A673 (cell line): Measurements from ENCODE around the gene PERP. TPM values are rescaled to one million over a fixed set of nuclear protein-coding genes. Genes with fewer than 3 reads are reported as not detected.

Source experiments
- BruUV-seq: library from RNA; stranded (reverse); fragments of 400-500 nt; replicated peaks from 2 replicates; lab custom pipeline; 2021; lab: Mats Ljungman, UMichigan
- CTCF ChIA-PET: fragments of 300-600 bp; sonication (Branson Sonifier 250); formaldehyde crosslinking; loops from one replicate; lab custom pipeline; 2022; ENCODE audit warnings: antibody characterized with exemption; lab: Charles Lee
- POLR2A ChIA-PET: fragments of 300-600 bp; sonication (Branson Sonifier 250); formaldehyde crosslinking; loops from one replicate; lab custom pipeline; 2022; ENCODE audit warnings: antibody characterized with exemption; ENCODE audit not compliant: low non-redundant PET; lab: Charles Lee
- DNase-seq: peaks from one replicate; pipeline ENCODE4 v3.0.0-alpha.2; 2015; ENCODE audit warnings: low spot score
- H3K27ac ChIP-seq: fragments of 200-600 bp; sonication (generic); 2 replicates; pipeline ENCODE4 v1.5.1; 2016; ENCODE audit warnings: mixed run types, low read depth, mild to moderate bottlenecking, mixed read lengths, antibody characterized with exemption, low read length; ENCODE audit not compliant: poor library complexity, severe bottlenecking
- H3K27me3 ChIP-seq: fragments of 200-600 bp; sonication (generic); replicated peaks from 2 replicates; pipeline ENCODE4 v1.6.1; 2017; ENCODE audit warnings: mixed run types, low read depth, mild to moderate bottlenecking, mixed read lengths, antibody characterized with exemption, low read length; ENCODE audit not compliant: insufficient read depth, poor library complexity
- H3K36me3 ChIP-seq: fragments of 200-600 bp; sonication (generic); 2 replicates; pipeline ENCODE4 v1.6.1; 2016; ENCODE audit warnings: mixed run types, mild to moderate bottlenecking, mixed read lengths, antibody characterized with exemption, low read length; ENCODE audit not compliant: insufficient read depth, poor library complexity, severe bottlenecking
- H3K4me1 ChIP-seq: fragments of 200-600 bp; sonication (generic); 2 replicates; pipeline ENCODE4 v1.6.1; 2017; ENCODE audit warnings: mixed run types, mild to moderate bottlenecking, mixed read lengths, antibody characterized with exemption, low read length; ENCODE audit not compliant: insufficient read depth, poor library complexity, severe bottlenecking
- H3K4me3 ChIP-seq: fragments of 200-600 bp; sonication (generic); 2 replicates; pipeline ENCODE4 v1.5.1; 2016; ENCODE audit warnings: low read depth, mixed run types, mild to moderate bottlenecking, mixed read lengths, low read length; ENCODE audit not compliant: poor library complexity, severe bottlenecking
- H3K9me3 ChIP-seq: fragments of 200-600 bp; sonication (generic); 2 replicates; pipeline ENCODE4 v1.6.1; 2016; ENCODE audit warnings: mixed run types, low read depth, mild to moderate bottlenecking, mixed read lengths, antibody characterized with exemption, low read length; ENCODE audit not compliant: poor library complexity, severe bottlenecking
- EZH2 ChIP-seq: fragments of 200-600 bp; sonication (generic); IDR thresholded peaks from 2 replicates; pipeline ENCODE4 v1.6.1; 2017; ENCODE audit warnings: borderline replicate concordance, low read depth, mild to moderate bottlenecking, mixed read lengths, antibody characterized with exemption, low read length; ENCODE audit not compliant: poor library complexity, severe bottlenecking
- intact Hi-C: fragments of 100-400 bp; cut with micrococcal nuclease; formaldehyde crosslinking; loops from one replicate; pipeline ENCODE4 v1.10.0; 2022; ENCODE audit not compliant: unreplicated experiment
- total RNA-seq: library from RNA; stranded (reverse); gene quantifications from 2 replicates; pipeline ENCODE4 v1.2.3, GENCODE V29; 2021
- TF ChIP-seq, protein P1 (sequence below): fragments of 300-800, 200-600 bp; sonication (generic); conservative IDR thresholded peaks from 2 replicates; pipeline ENCODE4 v1.5.1; 2017; ENCODE audit warnings: low read depth, mild to moderate bottlenecking, antibody characterized with exemption, low read length, moderate library complexity, mixed read lengths

The PERP gene
- total RNA-seq, 1 experiment from 2014 or later: 0.71 TPM

DNA sequence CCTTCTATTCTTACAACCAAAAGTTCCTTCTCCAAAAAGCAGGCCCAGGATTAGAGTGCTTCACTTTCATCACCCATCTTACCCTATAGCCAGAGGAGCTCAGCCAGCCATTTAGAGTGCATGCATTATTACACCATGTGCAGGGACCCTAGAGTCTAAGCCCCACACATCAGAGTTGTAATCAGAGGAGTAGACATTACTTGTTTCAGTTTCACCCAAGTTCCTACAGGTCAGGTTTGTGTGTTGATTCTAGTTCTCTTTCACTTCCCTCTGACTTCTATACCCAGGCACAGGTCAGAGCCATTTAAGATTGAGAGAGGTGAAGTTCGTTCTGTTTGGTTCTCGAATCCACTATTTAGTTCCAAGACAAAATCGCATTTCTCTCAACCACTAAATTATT is 38.2 kb upstream of the PERP start:
- POLR2A ChIA-PET: no interaction called here
- CTCF ChIA-PET: no interaction called here
- intact Hi-C loops: no loop called here

GRCh38 chr6:138142806-138143205 is 35.6 kb upstream of the PERP start:
- CTCF ChIA-PET: no interaction called here
- Histone ChIP-seq H3K9me3 (no peaks in the 10 kb centered on the region), H3K27me3 (peaks cover 23% of the 10 kb centered on the region), H3K27ac (no peak overlapping the region), H3K4me1 (no peaks in the 10 kb centered on the region), H3K36me3 (no peaks in the 10 kb centered on the region), H3K4me3 (no peak overlapping the region)
- POLR2A ChIA-PET: no interaction called here
- DNase-seq: no peak
- TF ChIP-seq, protein P1, sequence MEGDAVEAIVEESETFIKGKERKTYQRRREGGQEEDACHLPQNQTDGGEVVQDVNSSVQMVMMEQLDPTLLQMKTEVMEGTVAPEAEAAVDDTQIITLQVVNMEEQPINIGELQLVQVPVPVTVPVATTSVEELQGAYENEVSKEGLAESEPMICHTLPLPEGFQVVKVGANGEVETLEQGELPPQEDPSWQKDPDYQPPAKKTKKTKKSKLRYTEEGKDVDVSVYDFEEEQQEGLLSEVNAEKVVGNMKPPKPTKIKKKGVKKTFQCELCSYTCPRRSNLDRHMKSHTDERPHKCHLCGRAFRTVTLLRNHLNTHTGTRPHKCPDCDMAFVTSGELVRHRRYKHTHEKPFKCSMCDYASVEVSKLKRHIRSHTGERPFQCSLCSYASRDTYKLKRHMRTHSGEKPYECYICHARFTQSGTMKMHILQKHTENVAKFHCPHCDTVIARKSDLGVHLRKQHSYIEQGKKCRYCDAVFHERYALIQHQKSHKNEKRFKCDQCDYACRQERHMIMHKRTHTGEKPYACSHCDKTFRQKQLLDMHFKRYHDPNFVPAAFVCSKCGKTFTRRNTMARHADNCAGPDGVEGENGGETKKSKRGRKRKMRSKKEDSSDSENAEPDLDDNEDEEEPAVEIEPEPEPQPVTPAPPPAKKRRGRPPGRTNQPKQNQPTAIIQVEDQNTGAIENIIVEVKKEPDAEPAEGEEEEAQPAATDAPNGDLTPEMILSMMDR: no peak
- no peak for TF ChIP-seq EZH2
- intact Hi-C loops: no loop called here
- no TSS peak for BruUV-seq

More for the DNA sequence above, 38.2 kb upstream of the PERP start:
- H3K4me1 ChIP-seq: no peaks in the 10 kb centered on the region
- TF ChIP-seq EZH2: no peak
- TF ChIP-seq, protein P1: no peak
- H3K27ac ChIP-seq: no peak overlapping the region
- no TSS peak for BruUV-seq
- H3K36me3 ChIP-seq: no peaks in the 10 kb centered on the region
- no peak for DNase-seq
- no peaks in the 10 kb centered on the region for H3K9me3 ChIP-seq
- H3K27me3 ChIP-seq: peaks cover 14% of the 10 kb centered on the region
- no peak overlapping the region for H3K4me3 ChIP-seq

GRCh38 chr6:138129190-138129589 is 22.0 kb upstream of the PERP start:
- H3K4me3 ChIP-seq: no peak overlapping the region
- no peak for DNase-seq
- no peaks in the 10 kb centered on the region for H3K4me1 ChIP-seq
- no peak overlapping the region for H3K27ac ChIP-seq
- ChIA-PET CTCF (no interaction called here), POLR2A (no interaction called here)
- no peak for TF ChIP-seq EZH2
- TF ChIP-seq, protein P1: no peak
- H3K9me3 ChIP-seq: no peaks in the 10 kb centered on the region
- intact Hi-C loops: no loop called here
- H3K36me3 ChIP-seq: no peaks in the 10 kb centered on the region
- H3K27me3 ChIP-seq: peaks cover 4% of the 10 kb centered on the region
- BruUV-seq: no TSS peak
